SK-N-SH (cell line): ENCODE measurements around the gene OR2AT4. TPM values are rescaled to one million over a fixed set of nuclear protein-coding genes. Genes with fewer than 3 reads are reported as not detected.

ENCODE experiments used
- CTCF ChIA-PET: fragments of 300-600, 350-600 bp; formaldehyde crosslinking; extraction: SDS; loops from one replicate; lab custom pipeline; 2021; lab: Yijun Ruan, JAX
- POLR2A ChIA-PET: fragments of 350-600 bp; sonication (Branson Sonifier 250); formaldehyde crosslinking; extraction: SDS; loops from one replicate; lab custom pipeline; 2020; ENCODE audit warnings: antibody characterized with exemption, inconsistent platforms; lab: Yijun Ruan, JAX
- DNase-seq: peaks from one replicate; pipeline ENCODE4 v3.0.0; 2012
- H2AFZ ChIP-seq: fragments of 200-600 bp; sonication (generic); 2 replicates; pipeline ENCODE4 v1.8.1; 2016; ENCODE audit warnings: antibody characterized with exemption, mild to moderate bottlenecking, low read depth
- H3F3A ChIP-seq: fragments of 200-600 bp; sonication (generic); replicated peaks from 2 replicates; pipeline ENCODE3; 2016; ENCODE audit warnings: antibody characterized with exemption, mild to moderate bottlenecking; ENCODE audit not compliant: insufficient read depth
- H3K27ac ChIP-seq, 2 experiments: fragments of 200-500 bp in 1 of 2; fragments of 200-600 bp in 1 of 2; sonication (Bioruptor generic) in 1 of 2; sonication (generic), shearing (Covaris generic) in 1 of 2; 2 replicates each; pipeline versions ENCODE4 v1.5.1 to v1.6.1; 2014 to 2016; ENCODE audit warnings: low read depth in 2 of 2, inconsistent platforms in 1 of 2, low read length in 1 of 2, mild to moderate bottlenecking in 1 of 2, mixed read lengths in 1 of 2
- H3K27me3 ChIP-seq: fragments of 200-600 bp; sonication (generic), shearing (Covaris generic); 2 replicates; pipeline ENCODE4 v1.6.1; 2016; ENCODE audit warnings: mixed run types; ENCODE audit not compliant: insufficient read depth
- H3K36me3 ChIP-seq, 2 experiments: fragments of 200-500 bp in 1 of 2; fragments of 200-600 bp in 1 of 2; sonication (Bioruptor generic) in 1 of 2; sonication (generic) in 1 of 2; replicated peaks in 1 of 2; 2 replicates each; pipeline versions ENCODE3 to v1.5.1; 2014 to 2016; ENCODE audit warnings: low read length in 1 of 2, mild to moderate bottlenecking in 1 of 2; ENCODE audit not compliant: insufficient read depth in 2 of 2, control insufficient read depth in 1 of 2
- H3K4me1 ChIP-seq, 2 experiments: fragments of 200-500 bp in 1 of 2; fragments of 200-600 bp in 1 of 2; sonication (Bioruptor generic) in 1 of 2; sonication (generic), shearing (Covaris generic) in 1 of 2; 2 replicates each; pipeline versions ENCODE4 v1.5.1 to v1.6.1; 2014 to 2016; ENCODE audit warnings: low read depth in 1 of 2, low read length in 1 of 2, mixed run types in 1 of 2; ENCODE audit not compliant: insufficient read depth in 2 of 2, control insufficient read depth in 1 of 2
- H3K4me2 ChIP-seq: fragments of 200-600 bp; sonication (generic), shearing (Covaris generic); 2 replicates; pipeline ENCODE4 v1.6.1; 2017; ENCODE audit warnings: mixed run types
- H3K4me3 ChIP-seq, 2 experiments: fragments of 200-500 bp in 1 of 2; fragments of 200-600 bp in 1 of 2; sonication (Bioruptor generic) in 1 of 2; sonication (generic), shearing (Covaris generic) in 1 of 2; 2 replicates each; pipeline versions ENCODE4 v1.5.1 to v1.8.1; 2014 to 2016; ENCODE audit warnings: low read depth in 2 of 2, inconsistent platforms in 1 of 2, low read length in 1 of 2, mild to moderate bottlenecking in 1 of 2, mixed read lengths in 1 of 2, moderate library complexity in 1 of 2
- H3K79me2 ChIP-seq: fragments of 200-600 bp; sonication (generic); 2 replicates; pipeline ENCODE4 v1.8.1; 2017; ENCODE audit warnings: mild to moderate bottlenecking; ENCODE audit not compliant: insufficient read depth
- H3K9ac ChIP-seq: fragments of 200-600 bp; sonication (generic); 2 replicates; pipeline ENCODE4 v1.6.1; 2017; ENCODE audit warnings: mixed run types
- H3K9me2 ChIP-seq: fragments of 200-600 bp; sonication (generic); 2 replicates; pipeline ENCODE4 v1.6.1; 2017; ENCODE audit warnings: mixed run types
- H3K9me3 ChIP-seq: fragments of 200-600 bp; sonication (generic); 2 replicates; pipeline ENCODE4 v1.6.1; 2017; ENCODE audit warnings: mixed run types, mild to moderate bottlenecking, moderate library complexity
- H4K20me1 ChIP-seq: fragments of 200-600 bp; sonication (generic); 2 replicates; pipeline ENCODE4 v1.6.1; 2017; ENCODE audit warnings: mild to moderate bottlenecking, mixed run types; ENCODE audit not compliant: insufficient read depth
- CHD2 ChIP-seq: fragments of 150-350 bp; IDR thresholded peaks from 2 replicates; pipeline ENCODE4 v1.6.1; 2018; ENCODE audit warnings: low read length; ENCODE audit not compliant: partially characterized antibody
- EP300 ChIP-seq, 2 experiments: IDR thresholded peaks; 2 replicates each; pipeline versions ENCODE4 v1.4.0 to v1.6.1; 2012; ENCODE audit warnings: borderline replicate concordance in 1 of 2, low read depth in 1 of 2, low read length in 1 of 2
- EZH2phosphoT487 ChIP-seq: fragments of 200-600 bp; sonication (generic); IDR thresholded peaks from 2 replicates; pipeline ENCODE4 v1.6.1; 2017; ENCODE audit warnings: low read depth, mixed run types, mild to moderate bottlenecking, antibody characterized with exemption, moderate library complexity, borderline replicate concordance
- FOSL2 ChIP-seq: IDR thresholded peaks from 2 replicates; pipeline ENCODE4 v1.4.0; 2012; ENCODE audit warnings: low read depth, mild to moderate bottlenecking, moderate library complexity, borderline replicate concordance
- FOXJ3 ChIP-seq: sonication (generic); formaldehyde crosslinking; IDR thresholded peaks from 2 replicates; pipeline ENCODE4 v1.5.1; 2020; ENCODE audit warnings: mild to moderate bottlenecking, missing genetic modification reagents
- FOXM1 ChIP-seq: IDR thresholded peaks from 2 replicates; pipeline ENCODE4 v1.4.0; 2012; ENCODE audit warnings: low read depth, mild to moderate bottlenecking
- GABPA ChIP-seq: IDR thresholded peaks from 2 replicates; pipeline ENCODE4 v1.4.0; 2012; ENCODE audit warnings: low read depth, mild to moderate bottlenecking
- JUND ChIP-seq: IDR thresholded peaks from 2 replicates; pipeline ENCODE4 v1.4.0; 2012
- MXI1 ChIP-seq: IDR thresholded peaks from 2 replicates; pipeline ENCODE4 v1.6.1; 2012; ENCODE audit warnings: mild to moderate bottlenecking, low read depth, low read length, improper control_type of control experiment
- RCOR1 ChIP-seq: fragments of 150-350 bp; IDR thresholded peaks from 2 replicates; pipeline ENCODE4 v1.6.1; 2017; ENCODE audit warnings: antibody characterized with exemption, low read length
- RFX5 ChIP-seq: IDR thresholded peaks from 2 replicates; pipeline ENCODE4 v1.6.1; 2012; ENCODE audit warnings: mild to moderate bottlenecking, improper control_type of control experiment, low read length
- RXRA ChIP-seq: IDR thresholded peaks from 2 replicates; pipeline ENCODE4 v1.4.0; 2012; ENCODE audit warnings: low read depth, mild to moderate bottlenecking, borderline replicate concordance
- SMC3 ChIP-seq: IDR thresholded peaks from 2 replicates; pipeline ENCODE4 v1.6.1; 2012; ENCODE audit warnings: low read depth, low read length, improper control_type of control experiment
- TAF1 ChIP-seq: IDR thresholded peaks from 2 replicates; pipeline ENCODE4 v1.6.1; 2012; ENCODE audit warnings: low read depth, mild to moderate bottlenecking, low read length, moderate library complexity, borderline replicate concordance
- TCF12 ChIP-seq: IDR thresholded peaks from 2 replicates; pipeline ENCODE4 v1.4.0; 2012
- TEAD4 ChIP-seq: IDR thresholded peaks from 2 replicates; pipeline ENCODE4 v1.4.0; 2012; ENCODE audit warnings: mild to moderate bottlenecking, borderline replicate concordance; ENCODE audit not compliant: insufficient read depth
- WGBS: methylation state at CpG from one replicate; pipeline ENCODE4 v1.1.6; 2017; ENCODE audit warnings: low lambda C conversion rate; 5-methylcytosine and 5-hydroxymethylcytosine counted together
- polyA plus RNA-seq, 3 experiments: library from polyadenylated mRNA; depleted of rRNA; stranded (reverse); fragments of >200 nt; gene quantifications; 2 replicates each; pipeline ENCODE4 v1.2.3, GENCODE V29; 2012
- TF ChIP-seq, protein P1 (sequence below): IDR thresholded peaks from 2 replicates; pipeline ENCODE4 v1.4.0; 2012; ENCODE audit warnings: low read depth, borderline replicate concordance
- TF ChIP-seq, protein P2 (sequence below): IDR thresholded peaks from 2 replicates; pipeline ENCODE4 v1.4.0; 2012; ENCODE audit warnings: low read depth, borderline replicate concordance
- TF ChIP-seq, protein P3 (sequence below): IDR thresholded peaks from 2 replicates; pipeline ENCODE4 v1.6.1; 2012; ENCODE audit warnings: mild to moderate bottlenecking, low read depth, low read length, moderate library complexity
- TF ChIP-seq, protein P4 (sequence below): fragments of 150-350 bp; IDR thresholded peaks from 2 replicates; pipeline ENCODE4 v1.6.1; 2017; ENCODE audit warnings: antibody characterized with exemption, low read length, low read depth, borderline replicate concordance
- TF ChIP-seq, protein P5 (sequence below): fragments of 150-350 bp; IDR thresholded peaks from 2 replicates; pipeline ENCODE4 v1.6.1; 2016; ENCODE audit warnings: mild to moderate bottlenecking, low read depth, low read length

Gene OR2AT4
- polyA plus RNA-seq, 1 of the 3 experiments (the other 2 are of a cell fraction) = not detected

DNA sequence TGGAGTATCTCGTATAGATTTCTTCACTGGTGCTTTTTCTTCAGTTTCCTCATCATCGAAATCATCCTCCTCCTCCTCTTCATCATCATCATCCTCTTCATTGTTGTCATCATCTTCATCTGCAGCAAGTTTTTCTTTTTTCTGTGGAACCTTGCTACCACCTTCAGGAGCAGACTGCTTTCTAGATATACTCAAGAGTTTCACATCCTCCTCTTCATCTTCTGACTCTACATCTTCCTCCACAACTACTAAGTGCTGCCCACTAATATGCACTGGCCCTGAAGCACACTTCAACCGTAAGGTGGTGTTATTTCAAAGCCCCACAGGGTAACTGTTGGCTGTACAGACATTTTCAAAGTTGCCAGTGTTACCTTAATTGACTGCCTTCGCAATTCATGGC lies 17.1 kb downstream of the OR2AT4 start:
- H3K9me2 ChIP-seq = no peaks in the 10 kb centered on the region; the same call in 1 of the 2 replicates
- no peak overlapping the region for H3K4me3 ChIP-seq
- no peaks in the 10 kb centered on the region for H3K4me1 ChIP-seq
- CTCF ChIA-PET = no interaction called here
- H3K79me2 ChIP-seq = no peaks in the 10 kb centered on the region
- H4K20me1 ChIP-seq = no peaks in the 10 kb centered on the region
- H3K4me2 ChIP-seq = no peak overlapping the region
- no peak overlapping the region for H2AFZ ChIP-seq
- DNase-seq = no peak
- H3F3A ChIP-seq = peaks cover 6% of the 10 kb centered on the region
- no peaks in the 10 kb centered on the region for H3K27me3 ChIP-seq
- H3K9me3 ChIP-seq = no peaks in the 10 kb centered on the region
- no peak overlapping the region for H3K27ac ChIP-seq
- TF ChIP-seq, protein P1, sequence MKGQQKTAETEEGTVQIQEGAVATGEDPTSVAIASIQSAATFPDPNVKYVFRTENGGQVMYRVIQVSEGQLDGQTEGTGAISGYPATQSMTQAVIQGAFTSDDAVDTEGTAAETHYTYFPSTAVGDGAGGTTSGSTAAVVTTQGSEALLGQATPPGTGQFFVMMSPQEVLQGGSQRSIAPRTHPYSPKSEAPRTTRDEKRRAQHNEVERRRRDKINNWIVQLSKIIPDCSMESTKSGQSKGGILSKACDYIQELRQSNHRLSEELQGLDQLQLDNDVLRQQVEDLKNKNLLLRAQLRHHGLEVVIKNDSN = no peak
- TF ChIP-seq JUND (no peak), FOSL2 (no peak), FOXM1 (no peak), TAF1 (no peak), SMC3 (no peak), RXRA (no peak), RFX5 (no peak), GABPA (no peak), TEAD4 (no peak), CHD2 (no peak), EP300 (IDR thresholded peaks at IDR 0.05; ENCODE audit: borderline replicate concordance in 1 of 2, low read depth in 1 of 2, low read length in 1 of 2) (no peak)
- TF ChIP-seq, protein P2, sequence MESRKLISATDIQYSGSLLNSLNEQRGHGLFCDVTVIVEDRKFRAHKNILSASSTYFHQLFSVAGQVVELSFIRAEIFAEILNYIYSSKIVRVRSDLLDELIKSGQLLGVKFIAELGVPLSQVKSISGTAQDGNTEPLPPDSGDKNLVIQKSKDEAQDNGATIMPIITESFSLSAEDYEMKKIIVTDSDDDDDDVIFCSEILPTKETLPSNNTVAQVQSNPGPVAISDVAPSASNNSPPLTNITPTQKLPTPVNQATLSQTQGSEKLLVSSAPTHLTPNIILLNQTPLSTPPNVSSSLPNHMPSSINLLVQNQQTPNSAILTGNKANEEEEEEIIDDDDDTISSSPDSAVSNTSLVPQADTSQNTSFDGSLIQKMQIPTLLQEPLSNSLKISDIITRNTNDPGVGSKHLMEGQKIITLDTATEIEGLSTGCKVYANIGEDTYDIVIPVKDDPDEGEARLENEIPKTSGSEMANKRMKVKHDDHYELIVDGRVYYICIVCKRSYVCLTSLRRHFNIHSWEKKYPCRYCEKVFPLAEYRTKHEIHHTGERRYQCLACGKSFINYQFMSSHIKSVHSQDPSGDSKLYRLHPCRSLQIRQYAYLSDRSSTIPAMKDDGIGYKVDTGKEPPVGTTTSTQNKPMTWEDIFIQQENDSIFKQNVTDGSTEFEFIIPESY = no peak
- H3K36me3 ChIP-seq = no peaks in the 10 kb centered on the region
- POLR2A ChIA-PET = no interaction called here
- H3K9ac ChIP-seq = no peak overlapping the region
- 59% methylated on average over 4 of the region's 4 CpGs for WGBS

DNA sequence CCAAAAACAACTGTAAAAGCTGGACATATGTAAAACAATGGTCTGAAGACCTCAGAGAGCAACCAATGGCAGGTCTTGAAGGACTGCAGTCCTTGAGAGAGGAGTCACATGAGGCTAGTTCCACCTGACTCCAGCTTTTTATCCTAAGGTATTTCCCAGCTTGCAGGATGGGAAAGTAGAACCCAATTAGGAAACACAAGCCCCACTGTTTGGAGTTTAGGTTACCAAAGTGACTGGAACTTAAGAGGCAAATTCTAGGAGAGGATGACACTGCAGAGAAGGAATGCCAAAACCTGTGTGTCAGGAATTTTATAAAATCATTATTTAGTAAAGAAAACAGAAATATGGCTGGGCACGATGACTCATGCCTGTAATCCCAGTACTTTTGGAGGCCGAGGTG lies 18.4 kb downstream of the OR2AT4 start:
- 47% methylated on average over 2 of the region's 2 CpGs for WGBS
- ChIA-PET POLR2A (no interaction called here), CTCF (no interaction called here)
- Histone ChIP-seq H3K4me2 (no peak overlapping the region), H3K27ac (no peak overlapping the region), H3K4me1 (no peaks in the 10 kb centered on the region), H3K9me3 (no peaks in the 10 kb centered on the region), H3K79me2 (no peaks in the 10 kb centered on the region), H4K20me1 (no peaks in the 10 kb centered on the region), H3K9ac (no peak overlapping the region), H3K27me3 (no peaks in the 10 kb centered on the region; the same call in 1 of the 2 replicates), H3F3A (peaks cover 6% of the 10 kb centered on the region), H3K9me2 (no peaks in the 10 kb centered on the region), H3K4me3 (no peak overlapping the region), H2AFZ (no peak overlapping the region), H3K36me3 (no peaks in the 10 kb centered on the region)
- DNase-seq = no peak
- TF ChIP-seq RCOR1 (no peak), FOXJ3 (CRISPR knock-in tag) (no peak), MXI1 (no peak), EP300 (IDR thresholded peaks at IDR 0.05; ENCODE audit: borderline replicate concordance in 1 of 2, low read depth in 1 of 2, low read length in 1 of 2) (no peak), TCF12 (no peak), GABPA (no peak), EZH2phosphoT487 (no peak)
- TF ChIP-seq, protein P3, sequence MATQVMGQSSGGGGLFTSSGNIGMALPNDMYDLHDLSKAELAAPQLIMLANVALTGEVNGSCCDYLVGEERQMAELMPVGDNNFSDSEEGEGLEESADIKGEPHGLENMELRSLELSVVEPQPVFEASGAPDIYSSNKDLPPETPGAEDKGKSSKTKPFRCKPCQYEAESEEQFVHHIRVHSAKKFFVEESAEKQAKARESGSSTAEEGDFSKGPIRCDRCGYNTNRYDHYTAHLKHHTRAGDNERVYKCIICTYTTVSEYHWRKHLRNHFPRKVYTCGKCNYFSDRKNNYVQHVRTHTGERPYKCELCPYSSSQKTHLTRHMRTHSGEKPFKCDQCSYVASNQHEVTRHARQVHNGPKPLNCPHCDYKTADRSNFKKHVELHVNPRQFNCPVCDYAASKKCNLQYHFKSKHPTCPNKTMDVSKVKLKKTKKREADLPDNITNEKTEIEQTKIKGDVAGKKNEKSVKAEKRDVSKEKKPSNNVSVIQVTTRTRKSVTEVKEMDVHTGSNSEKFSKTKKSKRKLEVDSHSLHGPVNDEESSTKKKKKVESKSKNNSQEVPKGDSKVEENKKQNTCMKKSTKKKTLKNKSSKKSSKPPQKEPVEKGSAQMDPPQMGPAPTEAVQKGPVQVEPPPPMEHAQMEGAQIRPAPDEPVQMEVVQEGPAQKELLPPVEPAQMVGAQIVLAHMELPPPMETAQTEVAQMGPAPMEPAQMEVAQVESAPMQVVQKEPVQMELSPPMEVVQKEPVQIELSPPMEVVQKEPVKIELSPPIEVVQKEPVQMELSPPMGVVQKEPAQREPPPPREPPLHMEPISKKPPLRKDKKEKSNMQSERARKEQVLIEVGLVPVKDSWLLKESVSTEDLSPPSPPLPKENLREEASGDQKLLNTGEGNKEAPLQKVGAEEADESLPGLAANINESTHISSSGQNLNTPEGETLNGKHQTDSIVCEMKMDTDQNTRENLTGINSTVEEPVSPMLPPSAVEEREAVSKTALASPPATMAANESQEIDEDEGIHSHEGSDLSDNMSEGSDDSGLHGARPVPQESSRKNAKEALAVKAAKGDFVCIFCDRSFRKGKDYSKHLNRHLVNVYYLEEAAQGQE = no peak
- TF ChIP-seq, protein P4, sequence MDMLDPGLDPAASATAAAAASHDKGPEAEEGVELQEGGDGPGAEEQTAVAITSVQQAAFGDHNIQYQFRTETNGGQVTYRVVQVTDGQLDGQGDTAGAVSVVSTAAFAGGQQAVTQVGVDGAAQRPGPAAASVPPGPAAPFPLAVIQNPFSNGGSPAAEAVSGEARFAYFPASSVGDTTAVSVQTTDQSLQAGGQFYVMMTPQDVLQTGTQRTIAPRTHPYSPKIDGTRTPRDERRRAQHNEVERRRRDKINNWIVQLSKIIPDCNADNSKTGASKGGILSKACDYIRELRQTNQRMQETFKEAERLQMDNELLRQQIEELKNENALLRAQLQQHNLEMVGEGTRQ = no peak
- TF ChIP-seq, protein P5, sequence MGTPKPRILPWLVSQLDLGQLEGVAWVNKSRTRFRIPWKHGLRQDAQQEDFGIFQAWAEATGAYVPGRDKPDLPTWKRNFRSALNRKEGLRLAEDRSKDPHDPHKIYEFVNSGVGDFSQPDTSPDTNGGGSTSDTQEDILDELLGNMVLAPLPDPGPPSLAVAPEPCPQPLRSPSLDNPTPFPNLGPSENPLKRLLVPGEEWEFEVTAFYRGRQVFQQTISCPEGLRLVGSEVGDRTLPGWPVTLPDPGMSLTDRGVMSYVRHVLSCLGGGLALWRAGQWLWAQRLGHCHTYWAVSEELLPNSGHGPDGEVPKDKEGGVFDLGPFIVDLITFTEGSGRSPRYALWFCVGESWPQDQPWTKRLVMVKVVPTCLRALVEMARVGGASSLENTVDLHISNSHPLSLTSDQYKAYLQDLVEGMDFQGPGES = no peak
